Measurements from ENCODE around the gene PACS2.

DNA sequence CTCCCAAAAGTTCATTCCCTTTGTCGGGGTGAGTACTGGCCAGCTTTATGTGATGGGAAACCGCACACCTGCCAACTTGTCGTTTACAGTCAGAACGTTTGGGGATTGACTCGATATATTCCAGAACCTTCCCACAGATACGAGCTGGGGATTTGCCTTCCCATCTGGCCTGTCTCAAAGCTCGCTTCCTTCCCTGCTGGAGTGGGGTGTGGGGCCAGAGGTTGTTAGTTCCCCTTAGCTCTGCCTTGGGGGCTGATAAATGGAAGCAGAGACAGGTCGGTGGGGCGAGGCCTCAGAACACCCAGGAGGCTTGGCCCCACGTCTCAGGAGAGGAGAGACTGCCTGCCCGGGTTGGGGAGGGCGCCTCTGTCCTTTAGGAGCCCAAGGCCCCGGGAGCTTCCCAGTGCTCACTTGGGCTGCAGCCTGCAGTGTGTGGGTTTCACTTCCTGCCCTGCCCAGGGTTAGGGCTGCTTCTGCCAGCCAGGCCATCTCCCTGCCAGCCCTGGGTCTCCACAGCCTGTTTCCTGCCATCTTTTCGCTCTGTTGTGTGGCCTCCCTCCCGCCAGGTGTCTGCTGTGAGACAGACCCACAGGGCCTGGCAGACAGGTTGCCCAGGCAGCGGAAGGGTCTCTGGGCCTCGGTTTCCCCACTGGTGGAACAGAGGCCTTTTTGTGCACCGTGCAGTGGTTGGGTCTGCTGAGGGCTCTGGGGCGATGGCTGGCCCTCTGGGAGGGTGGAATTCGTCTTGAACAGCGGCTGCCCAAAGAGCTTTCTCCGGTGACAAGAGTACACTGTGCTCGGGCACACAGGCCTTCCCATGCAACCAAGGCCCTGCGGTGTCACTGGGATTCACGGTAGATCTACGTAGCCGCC is 75.7 kb downstream of the PACS2 start:
- TF ChIP-seq, protein P1, sequence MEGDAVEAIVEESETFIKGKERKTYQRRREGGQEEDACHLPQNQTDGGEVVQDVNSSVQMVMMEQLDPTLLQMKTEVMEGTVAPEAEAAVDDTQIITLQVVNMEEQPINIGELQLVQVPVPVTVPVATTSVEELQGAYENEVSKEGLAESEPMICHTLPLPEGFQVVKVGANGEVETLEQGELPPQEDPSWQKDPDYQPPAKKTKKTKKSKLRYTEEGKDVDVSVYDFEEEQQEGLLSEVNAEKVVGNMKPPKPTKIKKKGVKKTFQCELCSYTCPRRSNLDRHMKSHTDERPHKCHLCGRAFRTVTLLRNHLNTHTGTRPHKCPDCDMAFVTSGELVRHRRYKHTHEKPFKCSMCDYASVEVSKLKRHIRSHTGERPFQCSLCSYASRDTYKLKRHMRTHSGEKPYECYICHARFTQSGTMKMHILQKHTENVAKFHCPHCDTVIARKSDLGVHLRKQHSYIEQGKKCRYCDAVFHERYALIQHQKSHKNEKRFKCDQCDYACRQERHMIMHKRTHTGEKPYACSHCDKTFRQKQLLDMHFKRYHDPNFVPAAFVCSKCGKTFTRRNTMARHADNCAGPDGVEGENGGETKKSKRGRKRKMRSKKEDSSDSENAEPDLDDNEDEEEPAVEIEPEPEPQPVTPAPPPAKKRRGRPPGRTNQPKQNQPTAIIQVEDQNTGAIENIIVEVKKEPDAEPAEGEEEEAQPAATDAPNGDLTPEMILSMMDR (IDR thresholded peaks at IDR 0.05) = no peak
- TF ChIP-seq EZH2 (IDR thresholded peaks at IDR 0.05; ENCODE audit: borderline replicate concordance, insufficient read depth, low read depth, low read length, poor library complexity, severe bottlenecking) = no peak
